ENCODE data around the gene RBM7.

GRCh38 chr11:114359342-114359741 is 41.1 kb upstream of the RBM7 start:
- TF ChIP-seq EZH2 (IDR thresholded peaks at IDR 0.05; ENCODE audit: insufficient read depth, poor library complexity, severe bottlenecking) (no peak), EZH2phosphoT487 (IDR thresholded peaks at IDR 0.05; ENCODE audit: insufficient read depth, low read depth) (no peak)

Measured in GM23248 (cell line).